AG09319 (cell line): ENCODE results near the gene PEX10.

Experiments
- DNase-seq: peaks from one replicate; pipeline ENCODE4 v3.0.0-alpha.2; 2010; ENCODE audit warnings: low read depth; ENCODE audit errors: extremely low read depth
- CTCF ChIP-seq: IDR thresholded peaks from 2 replicates; pipeline ENCODE4 v1.5.1; 2011; ENCODE audit warnings: low read depth, mild to moderate bottlenecking, inconsistent platforms, low read length, moderate library complexity

Gene PEX10

DNA sequence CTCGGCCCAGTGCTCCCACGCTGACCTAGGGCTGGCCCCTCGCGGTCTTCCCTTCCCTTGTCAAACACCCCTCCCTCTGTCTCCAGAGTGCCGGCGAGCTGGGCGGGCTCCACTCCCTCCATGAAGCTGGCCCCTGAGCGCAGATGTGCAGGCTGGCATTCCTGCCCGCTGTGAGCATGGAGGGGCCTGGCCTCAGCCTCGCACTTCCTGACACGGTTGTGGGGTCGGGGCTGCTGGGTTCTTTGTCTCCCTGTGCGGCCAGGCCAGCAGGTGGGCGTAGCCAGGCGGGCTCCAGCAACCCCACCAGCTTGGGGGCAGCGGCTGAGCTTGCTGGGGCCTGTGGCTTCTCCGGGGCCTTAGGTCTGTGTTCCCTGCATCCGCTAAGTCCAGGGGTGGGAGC lies 14.2 kb upstream of the PEX10 start:
- TF ChIP-seq CTCF = no peak
- DNase-seq = no peak

- TF ChIP-seq CTCF = no peak
- DNase-seq = no peak
These were observed 13.5 kb upstream of the PEX10 start for GRCh38 chr1:2425892-2426291.

DNA sequence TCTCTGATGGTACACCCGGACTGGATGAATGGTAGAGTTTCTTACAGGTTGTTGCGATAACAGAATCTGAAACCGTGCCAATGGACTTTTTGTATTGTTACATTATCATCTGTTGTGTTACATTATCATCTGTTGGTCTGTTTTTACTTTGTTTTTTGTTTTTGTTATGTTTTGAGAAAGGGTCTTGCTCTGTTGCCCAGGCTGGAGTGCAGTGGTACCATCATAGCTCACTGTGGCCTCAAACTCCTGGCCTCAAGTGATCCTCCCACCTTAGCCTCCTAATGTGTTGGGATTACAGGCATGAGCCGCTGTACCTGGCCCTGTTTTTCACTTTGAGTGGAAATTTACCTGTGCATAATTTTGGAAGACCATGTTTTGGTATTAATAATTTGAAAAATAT lies 10.2 kb upstream of the PEX10 start:
- no peak for DNase-seq
- TF ChIP-seq CTCF = no peak

- DNase-seq = no peak
- no peak for TF ChIP-seq CTCF
These were observed 7.1 kb upstream of the PEX10 start for GRCh38 chr1:2419416-2419815.

- no peak for TF ChIP-seq CTCF
- DNase-seq = no peak
These were observed 6.5 kb upstream of the PEX10 start for GRCh38 chr1:2418791-2419320.

DNA sequence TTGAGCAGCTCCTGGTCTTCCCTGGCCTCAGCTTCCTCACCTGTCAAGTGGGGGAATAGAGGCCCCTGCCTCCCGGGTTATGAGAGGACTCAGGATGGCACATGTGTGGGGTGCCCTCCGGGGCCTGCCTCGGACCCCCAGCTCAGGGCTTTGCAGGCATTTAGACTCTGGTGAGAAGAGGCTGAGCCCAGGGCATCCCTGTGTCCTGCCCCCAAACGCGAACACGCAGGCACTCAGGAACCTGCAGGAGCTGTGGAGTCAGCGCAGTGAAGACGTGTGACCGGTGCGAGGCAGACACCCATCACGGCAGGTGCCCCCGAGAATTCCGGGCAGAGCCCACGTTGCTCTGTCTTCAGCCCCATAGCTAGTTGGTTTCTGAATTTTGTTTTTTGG lies 5.5 kb upstream of the PEX10 start:
- TF ChIP-seq CTCF = no peak
- DNase-seq = no peak

- DNase-seq = no peak
- no peak for TF ChIP-seq CTCF
These were observed 4.9 kb upstream of the PEX10 start for GRCh38 chr1:2417083-2417832.
